Activated naive CD8-positive, alpha-beta T cell (primary cell): Measurements from ENCODE around the gene OGA.
A peak's percentile ranks its signal among the peaks of the same experiment; 100 is the strongest.

Experiments
- H3K27ac Mint-ChIP-seq: one replicate; pipeline ENCODE4 v1.8.0; 2021; ENCODE audit warnings: mixed read lengths
- H3K27me3 Mint-ChIP-seq: one replicate; pipeline ENCODE4 v1.8.0; 2021; ENCODE audit warnings: mixed read lengths
- H3K36me3 Mint-ChIP-seq: one replicate; pipeline ENCODE4 v1.8.0; 2021; ENCODE audit warnings: mixed read lengths
- H3K4me1 Mint-ChIP-seq: one replicate; pipeline ENCODE4 v1.8.0; 2021; ENCODE audit warnings: low read depth, mixed read lengths
- H3K4me3 Mint-ChIP-seq: one replicate; pipeline ENCODE4 v1.8.0; 2021; ENCODE audit warnings: mild to moderate bottlenecking, mixed read lengths
- H3K9me3 Mint-ChIP-seq: one replicate; pipeline ENCODE4 v1.8.0; 2021; ENCODE audit warnings: low read depth, mixed read lengths

The OGA gene

GRCh38 chr10:101778151-101778780 lies 40.0 kb downstream of the OGA start:
- no peak overlapping the region for H3K27ac Mint-ChIP-seq
- no peaks in the 10 kb centered on the region for H3K9me3 Mint-ChIP-seq
- H3K27me3 Mint-ChIP-seq = peaks cover 26% of the 10 kb centered on the region
- H3K4me1 Mint-ChIP-seq = peaks cover 43% of the 10 kb centered on the region
- H3K4me3 Mint-ChIP-seq = peak overlapping the region; percentile 81
- peaks cover 16% of the 10 kb centered on the region for H3K36me3 Mint-ChIP-seq

GRCh38 chr10:101777619-101778145 lies 40.6 kb downstream of the OGA start:
- Mint-ChIP-seq H3K27ac (no peak overlapping the region), H3K4me3 (peak overlapping the region; percentile 61), H3K9me3 (no peaks in the 10 kb centered on the region), H3K4me1 (peaks cover 40% of the 10 kb centered on the region), H3K36me3 (peaks cover 14% of the 10 kb centered on the region), H3K27me3 (peaks cover 27% of the 10 kb centered on the region)

- Mint-ChIP-seq H3K4me3 (peak overlapping the region; percentile 61), H3K27ac (no peak overlapping the region), H3K9me3 (no peaks in the 10 kb centered on the region), H3K4me1 (peaks cover 34% of the 10 kb centered on the region), H3K36me3 (peaks cover 10% of the 10 kb centered on the region), H3K27me3 (peaks cover 34% of the 10 kb centered on the region)
Observed at GRCh38 chr10:101776161-101776817, 42.0 kb downstream of the OGA start.

GRCh38 chr10:101775273-101776160 lies 42.7 kb downstream of the OGA start, which contains the start of gene FGF8:
Gene FGF8 (minus strand): TSS chr10:101776114. CDS start chr10:101775900, 214 bp downstream.
- Mint-ChIP-seq H3K4me3 (peak within 1 kb of the TSS; percentile 61), H3K9me3 (no peaks in the 10 kb centered on the region), H3K27me3 (peaks cover 36% of the 10 kb centered on the region), H3K4me1 (peaks cover 30% of the 10 kb centered on the region), H3K27ac (no peak within 1 kb of the TSS), H3K36me3 (peaks cover 10% of the 10 kb centered on the region)

GRCh38 chr10:101774589-101775272 lies 43.5 kb downstream of the OGA start:
- Mint-ChIP-seq H3K4me3 (peak overlapping the region; percentile 51), H3K27ac (no peak overlapping the region), H3K9me3 (no peaks in the 10 kb centered on the region), H3K36me3 (peaks cover 10% of the 10 kb centered on the region), H3K27me3 (peaks cover 36% of the 10 kb centered on the region), H3K4me1 (peaks cover 27% of the 10 kb centered on the region)

- Mint-ChIP-seq H3K27me3 (peaks cover 34% of the 10 kb centered on the region), H3K27ac (no peak overlapping the region), H3K4me3 (no peak overlapping the region), H3K9me3 (no peaks in the 10 kb centered on the region), H3K4me1 (peaks cover 22% of the 10 kb centered on the region), H3K36me3 (peaks cover 10% of the 10 kb centered on the region)
Observed at GRCh38 chr10:101773923-101774588, 44.2 kb downstream of the OGA start.

- H3K27ac Mint-ChIP-seq = no peak overlapping the region
- peaks cover 7% of the 10 kb centered on the region for H3K36me3 Mint-ChIP-seq
- H3K27me3 Mint-ChIP-seq = peaks cover 29% of the 10 kb centered on the region
- no peaks in the 10 kb centered on the region for H3K9me3 Mint-ChIP-seq
- no peak overlapping the region for H3K4me3 Mint-ChIP-seq
- H3K4me1 Mint-ChIP-seq = peaks cover 18% of the 10 kb centered on the region
Observed at GRCh38 chr10:101772895-101773761, 45.1 kb downstream of the OGA start.

GRCh38 chr10:101772017-101772894 lies 46.0 kb downstream of the OGA start:
- H3K4me3 Mint-ChIP-seq = no peak overlapping the region
- peaks cover 21% of the 10 kb centered on the region for H3K27me3 Mint-ChIP-seq
- H3K36me3 Mint-ChIP-seq = no peaks in the 10 kb centered on the region
- no peaks in the 10 kb centered on the region for H3K9me3 Mint-ChIP-seq
- peaks cover 14% of the 10 kb centered on the region for H3K4me1 Mint-ChIP-seq
- no peak overlapping the region for H3K27ac Mint-ChIP-seq

- peaks cover 12% of the 10 kb centered on the region for H3K4me1 Mint-ChIP-seq
- H3K27ac Mint-ChIP-seq = no peak overlapping the region
- no peaks in the 10 kb centered on the region for H3K9me3 Mint-ChIP-seq
- no peaks in the 10 kb centered on the region for H3K36me3 Mint-ChIP-seq
- H3K27me3 Mint-ChIP-seq = peaks cover 20% of the 10 kb centered on the region
- no peak overlapping the region for H3K4me3 Mint-ChIP-seq
Observed at GRCh38 chr10:101771380-101771779, 46.9 kb downstream of the OGA start.

GRCh38 chr10:101770331-101771215 lies 47.7 kb downstream of the OGA start:
- no peaks in the 10 kb centered on the region for H3K9me3 Mint-ChIP-seq
- H3K27ac Mint-ChIP-seq = no peak overlapping the region
- no peaks in the 10 kb centered on the region for H3K36me3 Mint-ChIP-seq
- H3K4me1 Mint-ChIP-seq = peaks cover 12% of the 10 kb centered on the region
- H3K27me3 Mint-ChIP-seq = peaks cover 20% of the 10 kb centered on the region
- no peak overlapping the region for H3K4me3 Mint-ChIP-seq

GRCh38 chr10:101769541-101770180 lies 48.6 kb downstream of the OGA start:
- Mint-ChIP-seq H3K27me3 (peaks cover 22% of the 10 kb centered on the region), H3K4me1 (peaks cover 10% of the 10 kb centered on the region), H3K27ac (no peak overlapping the region), H3K4me3 (no peak overlapping the region), H3K9me3 (no peaks in the 10 kb centered on the region), H3K36me3 (no peaks in the 10 kb centered on the region)
